ACC112 (cell line): ENCODE measurements around the gene ANKS1B.

ENCODE experiments used
- H2AFZ ChIP-seq: fragments of 200-600 bp; sonication (generic); one replicate; pipeline ENCODE4 v1.6.0; 2017; ENCODE audit warnings: antibody characterized with exemption, low read length; ENCODE audit not compliant: unreplicated experiment
- H3K27ac ChIP-seq: fragments of 200-600 bp; sonication (generic); 2 replicates; pipeline ENCODE4 v1.5.1; 2014; ENCODE audit warnings: low read depth, mild to moderate bottlenecking, antibody characterized with exemption, low read length, moderate library complexity
- H3K27me3 ChIP-seq: fragments of 200-600 bp; sonication (generic); 2 replicates; pipeline ENCODE4 v1.6.1; 2014; ENCODE audit warnings: mild to moderate bottlenecking, antibody characterized with exemption, low read length, moderate library complexity, mixed read lengths; ENCODE audit not compliant: insufficient read depth
- H3K36me3 ChIP-seq: fragments of 200-600 bp; sonication (generic); 2 replicates; pipeline ENCODE4 v1.6.1; 2016; ENCODE audit warnings: mild to moderate bottlenecking, antibody characterized with exemption, low read length, moderate library complexity, mixed read lengths; ENCODE audit not compliant: insufficient read depth
- H3K4me1 ChIP-seq: fragments of 200-600 bp; sonication (generic); one replicate; pipeline ENCODE4 v1.6.1; 2016; ENCODE audit warnings: low read length, mixed read lengths; ENCODE audit not compliant: insufficient read depth, unreplicated experiment, control insufficient read depth
- H3K4me3 ChIP-seq: fragments of 200-600 bp; sonication (generic); 2 replicates; pipeline ENCODE4 v1.5.1; 2014; ENCODE audit warnings: mild to moderate bottlenecking, low read depth, low read length
- H3K79me2 ChIP-seq: fragments of 200-600 bp; sonication (generic); one replicate; pipeline ENCODE4 v1.6.0; 2016; ENCODE audit warnings: low read length; ENCODE audit not compliant: control insufficient read depth, unreplicated experiment, insufficient read depth

The ANKS1B gene

DNA sequence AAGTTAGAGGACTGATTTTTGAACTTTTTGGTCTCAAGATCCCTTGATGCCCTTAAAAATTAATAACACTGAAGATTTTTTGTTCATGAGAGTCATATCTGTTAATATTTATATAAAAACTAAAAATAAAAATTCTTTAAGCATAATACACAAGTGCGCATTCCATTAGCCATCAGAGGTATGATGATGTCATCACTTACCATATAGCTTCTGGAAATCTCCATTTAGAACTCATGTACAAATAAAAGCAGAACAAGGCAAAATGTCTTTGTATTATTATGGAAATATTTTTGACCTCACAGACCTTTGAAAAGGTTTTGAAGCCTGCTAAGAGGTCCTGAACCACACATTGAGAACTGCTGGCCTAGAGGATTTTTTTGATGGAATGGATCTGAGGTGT lies 551.6 kb downstream of the ANKS1B start:
- no peaks in the 10 kb centered on the region for H3K4me1 ChIP-seq
- no peak overlapping the region for H2AFZ ChIP-seq
- no peaks in the 10 kb centered on the region for H3K27me3 ChIP-seq
- no peak overlapping the region for H3K4me3 ChIP-seq
- no peaks in the 10 kb centered on the region for H3K36me3 ChIP-seq
- H3K79me2 ChIP-seq: no peaks in the 10 kb centered on the region
- no peak overlapping the region for H3K27ac ChIP-seq

DNA sequence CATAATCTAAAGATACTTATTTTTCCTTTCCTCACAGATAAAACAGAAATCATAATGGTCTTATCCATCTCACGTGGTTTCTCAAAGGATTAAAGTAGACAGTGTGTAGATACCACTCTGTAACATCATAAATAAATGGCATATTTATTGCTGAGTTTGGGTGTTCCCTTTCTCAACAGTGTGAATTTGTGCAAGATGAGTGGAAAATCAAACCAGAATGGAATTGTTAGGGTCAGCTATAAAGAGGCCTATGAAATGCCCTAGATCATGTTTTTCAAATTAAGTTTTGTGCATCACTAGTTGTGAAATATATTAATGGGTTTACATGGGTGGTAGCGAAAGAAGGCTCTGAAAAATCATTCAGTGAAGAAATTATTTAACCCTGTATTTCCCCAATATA lies 553.5 kb downstream of the ANKS1B start:
- Histone ChIP-seq H3K4me3 (no peak overlapping the region), H2AFZ (no peak overlapping the region), H3K4me1 (no peaks in the 10 kb centered on the region), H3K36me3 (no peaks in the 10 kb centered on the region), H3K27ac (no peak overlapping the region), H3K27me3 (no peaks in the 10 kb centered on the region), H3K79me2 (no peaks in the 10 kb centered on the region)

DNA sequence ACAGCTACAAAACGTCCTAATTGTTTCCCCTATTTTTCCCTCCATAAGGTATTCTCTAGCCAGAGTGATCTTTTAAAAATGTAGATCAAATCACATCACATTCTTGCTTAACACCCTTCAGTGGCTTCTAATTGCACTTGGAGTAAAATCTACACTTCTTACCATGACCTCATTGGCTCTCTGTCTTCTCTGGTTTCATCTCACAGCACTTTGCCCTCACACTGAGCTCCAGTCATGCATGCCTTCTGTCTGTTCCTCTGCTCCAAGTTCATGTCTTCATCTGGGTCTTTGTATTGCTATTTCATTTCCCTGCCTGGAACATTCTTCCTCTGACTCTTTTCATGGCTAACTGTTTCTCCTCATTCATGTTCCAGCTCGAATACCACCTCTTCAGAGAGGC lies 557.6 kb downstream of the ANKS1B start:
- no peaks in the 10 kb centered on the region for H3K27me3 ChIP-seq
- H3K36me3 ChIP-seq: no peaks in the 10 kb centered on the region
- H3K79me2 ChIP-seq: no peaks in the 10 kb centered on the region
- H3K4me1 ChIP-seq: no peaks in the 10 kb centered on the region
- no peak overlapping the region for H3K4me3 ChIP-seq
- no peak overlapping the region for H3K27ac ChIP-seq
- no peak overlapping the region for H2AFZ ChIP-seq

DNA sequence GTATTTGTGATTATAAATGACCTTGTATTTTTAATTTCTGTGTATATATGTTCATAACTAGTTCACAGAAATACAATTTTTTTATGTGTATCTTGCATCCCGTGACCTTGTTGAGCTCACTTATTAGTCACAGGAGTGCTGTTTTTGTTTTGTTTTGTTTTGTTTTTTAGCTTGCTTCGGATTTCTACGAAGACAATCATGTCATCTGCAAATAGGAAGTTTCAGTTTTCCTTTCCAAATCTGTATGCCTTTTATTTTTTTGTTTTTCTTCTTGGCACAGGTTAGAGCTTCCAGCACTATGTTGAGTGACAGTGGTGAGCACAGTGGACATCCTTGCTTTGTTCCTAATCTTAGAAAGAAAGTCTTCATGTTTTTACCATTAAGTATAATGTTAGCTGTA lies 566.4 kb downstream of the ANKS1B start:
- no peaks in the 10 kb centered on the region for H3K27me3 ChIP-seq
- H3K36me3 ChIP-seq: no peaks in the 10 kb centered on the region
- no peak overlapping the region for H3K4me3 ChIP-seq
- no peak overlapping the region for H3K27ac ChIP-seq
- H2AFZ ChIP-seq: no peak overlapping the region
- no peaks in the 10 kb centered on the region for H3K79me2 ChIP-seq
- no peaks in the 10 kb centered on the region for H3K4me1 ChIP-seq

DNA sequence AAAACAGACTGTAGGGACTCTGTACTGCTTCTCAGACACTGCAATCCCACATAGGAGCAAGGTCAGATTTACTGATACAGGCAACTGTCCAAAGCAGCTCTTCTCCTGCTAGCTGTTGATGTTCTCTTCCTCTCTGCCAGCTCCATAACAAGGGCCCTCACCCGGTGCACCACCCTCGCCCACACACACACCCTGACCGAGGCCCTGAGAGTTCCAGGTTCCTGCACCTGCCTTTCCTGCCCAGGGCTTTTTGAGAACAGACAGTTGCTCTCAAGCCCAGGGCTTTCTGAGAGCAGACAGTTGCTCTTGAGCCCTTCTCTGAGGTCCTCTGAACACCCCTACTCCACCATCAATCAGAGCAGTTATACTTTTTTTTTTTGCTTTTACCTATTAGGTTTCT lies 571.0 kb downstream of the ANKS1B start:
- Histone ChIP-seq H3K4me3 (no peak overlapping the region), H3K27ac (no peak overlapping the region), H2AFZ (no peak overlapping the region), H3K36me3 (no peaks in the 10 kb centered on the region), H3K27me3 (no peaks in the 10 kb centered on the region), H3K4me1 (no peaks in the 10 kb centered on the region), H3K79me2 (no peaks in the 10 kb centered on the region)

DNA sequence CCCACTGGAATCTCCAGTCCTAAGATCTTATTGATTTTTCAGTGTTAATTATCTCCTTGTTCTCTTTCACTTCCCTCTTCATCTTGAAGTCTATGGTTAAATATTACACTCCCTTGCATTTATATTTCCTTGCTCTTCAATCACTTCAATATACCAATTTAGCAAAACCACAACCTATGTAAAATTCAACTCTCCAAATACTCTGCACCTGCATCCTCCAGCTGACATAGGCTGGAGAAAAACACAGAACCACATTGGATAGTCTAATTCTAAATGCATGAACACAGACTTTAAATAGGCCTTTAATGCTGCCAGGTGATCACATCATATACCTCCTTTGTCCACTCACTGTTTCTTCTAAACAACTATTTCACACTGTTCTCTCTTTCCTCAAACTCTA lies 591.0 kb downstream of the ANKS1B start:
- Histone ChIP-seq H3K4me3 (no peak overlapping the region), H3K4me1 (no peaks in the 10 kb centered on the region), H3K27me3 (no peaks in the 10 kb centered on the region), H3K27ac (no peak overlapping the region), H3K79me2 (no peaks in the 10 kb centered on the region), H3K36me3 (no peaks in the 10 kb centered on the region), H2AFZ (no peak overlapping the region)

DNA sequence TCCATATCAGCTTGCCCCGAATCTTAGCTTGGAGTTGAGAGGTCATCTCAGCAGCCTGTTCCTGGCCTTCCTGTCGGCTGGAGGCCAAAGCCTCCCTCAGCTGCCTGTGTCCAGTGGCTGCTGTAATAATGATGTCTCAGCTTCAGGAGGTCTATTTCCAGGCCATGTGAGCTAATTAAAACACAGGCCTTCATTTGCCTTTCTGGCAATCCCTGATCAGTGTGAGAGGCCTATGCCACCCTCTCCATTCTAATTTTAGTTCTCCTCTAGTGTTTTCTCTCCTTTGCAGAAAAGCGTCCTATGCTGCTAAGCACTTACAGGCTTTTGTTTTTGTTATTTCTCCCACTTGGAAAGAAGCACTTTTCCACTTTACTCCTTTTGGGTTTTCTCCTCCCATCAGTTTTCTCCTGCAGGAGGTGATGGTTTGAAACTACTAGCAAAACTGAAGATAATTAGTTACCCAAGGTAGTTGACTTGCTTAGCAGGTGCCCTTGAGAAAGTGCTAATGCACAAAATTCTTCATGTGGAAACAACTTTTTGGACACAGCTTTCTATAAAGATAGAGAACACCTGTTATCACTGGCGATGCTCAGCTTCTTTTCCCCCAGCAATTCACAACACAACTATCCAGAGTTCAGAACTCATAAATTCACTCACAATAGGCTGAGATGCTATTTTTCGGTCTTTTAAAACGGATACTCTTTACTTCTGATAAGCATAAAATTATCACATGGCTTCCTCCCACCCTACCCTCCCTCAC lies 592.5 kb downstream of the ANKS1B start:
- Histone ChIP-seq H3K27ac (no peak overlapping the region), H3K4me1 (no peaks in the 10 kb centered on the region), H3K36me3 (no peaks in the 10 kb centered on the region), H2AFZ (no peak overlapping the region), H3K27me3 (no peaks in the 10 kb centered on the region), H3K79me2 (no peaks in the 10 kb centered on the region), H3K4me3 (no peak overlapping the region)

DNA sequence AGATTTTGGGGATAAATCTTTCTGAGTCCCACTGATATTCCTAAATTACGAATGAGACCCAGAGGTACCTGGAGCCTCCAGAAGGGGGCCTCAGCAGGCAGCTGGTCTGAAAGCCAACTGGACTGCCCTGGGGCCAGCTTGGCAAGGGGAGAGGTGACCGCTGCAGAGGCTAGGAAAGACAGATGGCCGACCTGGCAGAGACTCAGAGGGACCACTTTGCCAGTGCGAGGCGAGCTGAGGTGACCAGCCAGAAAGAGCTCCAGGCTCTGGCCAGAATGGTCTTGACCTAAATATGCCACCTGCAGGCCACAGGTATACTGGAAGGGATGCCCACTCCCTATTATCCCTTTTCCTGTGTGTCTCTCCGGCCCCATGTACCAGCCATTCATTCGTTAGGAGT lies 594.0 kb downstream of the ANKS1B start:
- Histone ChIP-seq H3K4me1 (no peaks in the 10 kb centered on the region), H2AFZ (no peak overlapping the region), H3K27me3 (no peaks in the 10 kb centered on the region), H3K36me3 (no peaks in the 10 kb centered on the region), H3K27ac (no peak overlapping the region), H3K79me2 (no peaks in the 10 kb centered on the region), H3K4me3 (no peak overlapping the region)

DNA sequence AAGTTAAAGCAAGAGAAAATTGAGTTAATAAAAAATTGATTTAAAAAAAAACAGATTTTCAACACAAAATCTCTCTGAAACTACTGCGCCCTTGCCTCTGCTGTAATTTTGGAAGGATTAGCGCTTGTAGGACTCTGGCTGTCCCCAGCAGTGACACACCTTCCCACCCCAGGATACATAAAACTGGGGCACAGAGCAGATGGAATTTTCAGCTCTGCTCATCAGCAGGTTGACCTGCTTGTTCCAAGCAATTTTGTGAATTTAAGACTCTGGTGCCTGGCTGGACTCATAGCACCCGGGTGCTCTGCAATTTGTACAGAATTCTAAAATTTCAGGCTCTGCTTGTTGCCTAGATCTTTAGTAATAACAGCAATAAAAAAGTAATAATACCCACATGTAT lies 595.0 kb downstream of the ANKS1B start:
- H3K36me3 ChIP-seq: no peaks in the 10 kb centered on the region
- H3K4me1 ChIP-seq: no peaks in the 10 kb centered on the region
- H3K4me3 ChIP-seq: no peak overlapping the region
- H2AFZ ChIP-seq: no peak overlapping the region
- H3K27me3 ChIP-seq: no peaks in the 10 kb centered on the region
- no peaks in the 10 kb centered on the region for H3K79me2 ChIP-seq
- H3K27ac ChIP-seq: no peak overlapping the region

DNA sequence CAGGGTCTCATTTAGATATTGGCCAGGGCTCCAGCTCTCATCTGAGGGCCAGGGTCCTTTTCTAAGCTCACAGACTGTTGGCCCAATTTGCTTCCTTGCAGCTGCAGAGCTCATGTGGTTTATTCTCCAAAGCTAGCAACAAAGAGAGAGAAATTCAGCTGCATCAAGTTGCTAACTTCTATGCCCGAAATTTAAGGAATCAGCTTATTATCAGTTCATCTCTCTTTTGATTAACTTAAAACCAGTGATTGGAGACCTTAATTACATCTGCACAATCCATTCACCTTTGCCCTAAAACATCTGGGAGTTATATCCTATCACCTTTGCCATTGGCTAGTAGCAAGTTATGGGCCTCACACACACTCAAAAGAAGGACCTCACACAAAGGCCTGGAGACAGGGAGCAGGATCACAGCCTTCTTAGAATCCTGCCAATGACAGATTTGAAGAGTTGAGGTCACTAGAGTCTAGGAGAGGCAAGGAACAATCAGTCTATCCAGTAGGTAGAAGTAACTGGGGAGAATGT lies 596.0 kb downstream of the ANKS1B start:
- Histone ChIP-seq H3K27ac (no peak overlapping the region), H2AFZ (no peak overlapping the region), H3K36me3 (no peaks in the 10 kb centered on the region), H3K27me3 (no peaks in the 10 kb centered on the region), H3K4me3 (no peak overlapping the region), H3K79me2 (no peaks in the 10 kb centered on the region), H3K4me1 (no peaks in the 10 kb centered on the region)

DNA sequence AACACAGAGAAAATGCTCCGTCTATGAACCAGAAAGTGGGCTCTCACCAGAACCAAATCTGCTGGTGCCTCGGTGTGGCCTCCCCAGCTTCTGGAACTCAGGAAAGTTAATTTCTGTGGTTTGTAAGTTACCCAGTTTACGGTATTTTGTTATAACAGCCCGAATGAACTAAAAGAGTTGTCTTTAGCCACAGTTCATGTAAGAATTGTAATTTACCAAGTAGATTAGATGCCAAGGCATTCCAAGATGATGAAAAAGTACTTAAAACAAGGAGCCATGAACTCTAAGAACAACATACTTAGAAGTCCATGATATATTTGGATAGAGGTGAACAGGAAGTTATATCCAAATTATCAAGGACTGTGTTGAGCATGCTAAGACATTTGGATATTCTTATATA lies 597.1 kb downstream of the ANKS1B start:
- Histone ChIP-seq H3K79me2 (no peaks in the 10 kb centered on the region), H3K27me3 (no peaks in the 10 kb centered on the region), H3K4me1 (no peaks in the 10 kb centered on the region), H3K4me3 (no peak overlapping the region), H3K36me3 (no peaks in the 10 kb centered on the region), H3K27ac (no peak overlapping the region), H2AFZ (no peak overlapping the region)
